Keratinocyte (primary cell): ENCODE data around the gene WDR47. TPM values are rescaled to one million over a fixed set of nuclear protein-coding genes. Genes with fewer than 3 reads are reported as not detected.

ENCODE experiments used
- DNase-seq: peaks from one replicate; pipeline ENCODE4 v3.0.0-alpha.2; 2011; ENCODE audit warnings: low read depth, missing footprints, low spot score
- FAIRE-seq: peaks from 2 replicates; lab custom pipeline; 2011; peaks lifted over from hg19 to GRCh38; lab: Jason Lieb, UNC
- H2AFZ ChIP-seq: 2 replicates; pipeline ENCODE4 v1.6.0; 2012; ENCODE audit warnings: low read length, control low read depth, inconsistent platforms; ENCODE audit not compliant: control insufficient read depth
- H3K27ac ChIP-seq: 2 replicates; pipeline ENCODE4 v1.5.1; 2011; ENCODE audit warnings: low read length; ENCODE audit not compliant: control insufficient read depth, insufficient read depth
- H3K27me3 ChIP-seq: 3 replicates; pipeline ENCODE4 v1.6.0; 2011; ENCODE audit warnings: low read length; ENCODE audit not compliant: control insufficient read depth, insufficient read depth; ENCODE audit errors: extremely low read depth
- H3K36me3 ChIP-seq, 2 experiments: 2 replicates in 1 of 2; 3 replicates in 1 of 2; pipeline ENCODE4 v1.5.1; 2011; ENCODE audit warnings: low read length in 2 of 2, mild to moderate bottlenecking in 1 of 2; ENCODE audit not compliant: control insufficient read depth in 2 of 2, insufficient read depth in 2 of 2; ENCODE audit errors: extremely low read depth in 1 of 2
- H3K4me1 ChIP-seq: 3 replicates; pipeline ENCODE4 v1.5.1; 2011; ENCODE audit warnings: low read length; ENCODE audit not compliant: control insufficient read depth, insufficient read depth; ENCODE audit errors: extremely low read depth
- H3K4me2 ChIP-seq: 3 replicates; pipeline ENCODE4 v1.6.0; 2011; ENCODE audit warnings: low read depth, low read length; ENCODE audit not compliant: control insufficient read depth, insufficient read depth; ENCODE audit errors: extremely low read depth
- H3K4me3 ChIP-seq, 3 experiments: fragments of 200-600 bp in 1 of 3; sonication (generic) in 1 of 3; 2 replicates in 2 of 3; 3 replicates in 1 of 3; pipeline ENCODE4 v1.5.1; 2011 to 2016; ENCODE audit warnings: low read length in 3 of 3, mild to moderate bottlenecking in 3 of 3, control low read depth in 2 of 3, inconsistent platforms in 1 of 3, low read depth in 1 of 3, mixed read lengths in 1 of 3, mixed run types in 1 of 3, moderate library complexity in 1 of 3; ENCODE audit not compliant: control insufficient read depth in 2 of 3, insufficient read depth in 2 of 3; ENCODE audit errors: extremely low read depth in 1 of 3
- H3K79me2 ChIP-seq: 2 replicates; pipeline ENCODE4 v1.6.0; 2012; ENCODE audit warnings: low read length; ENCODE audit not compliant: control insufficient read depth, insufficient read depth
- H3K9ac ChIP-seq: 3 replicates; pipeline ENCODE4 v1.6.0; 2011; ENCODE audit warnings: low read length; ENCODE audit not compliant: control insufficient read depth, insufficient read depth; ENCODE audit errors: extremely low read depth
- H3K9me1 ChIP-seq: 3 replicates; pipeline ENCODE4 v1.6.0; 2011; ENCODE audit warnings: low read length; ENCODE audit not compliant: control insufficient read depth, insufficient read depth; ENCODE audit errors: extremely low read depth
- H3K9me3 ChIP-seq: 2 replicates; pipeline ENCODE4 v1.5.1; 2012; ENCODE audit warnings: low read depth, low read length; ENCODE audit not compliant: control insufficient read depth
- H4K20me1 ChIP-seq: 3 replicates; pipeline ENCODE4 v1.6.0; 2011; ENCODE audit warnings: low read length; ENCODE audit not compliant: control insufficient read depth, insufficient read depth; ENCODE audit errors: extremely low read depth
- EZH2 ChIP-seq: IDR thresholded peaks from one replicate; pipeline ENCODE4 v1.6.1; 2012; ENCODE audit warnings: inconsistent platforms, mild to moderate bottlenecking, low read length, moderate library complexity
- dilution Hi-C: fragments of 300-500 bp; cut with MboI; formaldehyde crosslinking; loops from one replicate; pipeline ENCODE4 v1.7.0; 2020; ENCODE audit warnings: low sequenced_read_pairs; ENCODE audit not compliant: extremely low pct_ligation_motif_present
- polyA plus RNA-seq, 5 experiments: library from polyadenylated mRNA; depleted of rRNA in 3 of 5; stranded (reverse) in 3 of 5; stranded (forward) in 1 of 5; unstranded in 1 of 5; fragments of >200 nt; gene quantifications; 1 replicate in 1 of 5; 2 replicates in 3 of 5; 3 replicates in 1 of 5; pipeline versions ENCODE4 v1.2.1 to v1.2.3, GENCODE V29; 2011 to 2012; ENCODE audit warnings: missing spikeins in 2 of 5, low read depth in 1 of 5, low replicate concordance in 1 of 5
- TF ChIP-seq, protein P1 (sequence below), 3 experiments: IDR thresholded peaks in 1 of 3; conservative IDR thresholded peaks in 1 of 3; optimal IDR thresholded peaks in 1 of 3; 2 replicates in 2 of 3; 3 replicates in 1 of 3; pipeline versions ENCODE3 to v1.5.1; 2011; ENCODE audit warnings: low read length in 3 of 3, mild to moderate bottlenecking in 3 of 3, moderate library complexity in 2 of 3, control low read depth in 1 of 3, inconsistent platforms in 1 of 3; ENCODE audit not compliant: insufficient read depth in 2 of 3; ENCODE audit errors: extremely low read depth in 1 of 3

The WDR47 gene
- polyA plus RNA-seq, 1 donor (not counting 4 experiments of a cell fraction or from before 2014, with no cell fraction given) = 54.7 TPM

DNA sequence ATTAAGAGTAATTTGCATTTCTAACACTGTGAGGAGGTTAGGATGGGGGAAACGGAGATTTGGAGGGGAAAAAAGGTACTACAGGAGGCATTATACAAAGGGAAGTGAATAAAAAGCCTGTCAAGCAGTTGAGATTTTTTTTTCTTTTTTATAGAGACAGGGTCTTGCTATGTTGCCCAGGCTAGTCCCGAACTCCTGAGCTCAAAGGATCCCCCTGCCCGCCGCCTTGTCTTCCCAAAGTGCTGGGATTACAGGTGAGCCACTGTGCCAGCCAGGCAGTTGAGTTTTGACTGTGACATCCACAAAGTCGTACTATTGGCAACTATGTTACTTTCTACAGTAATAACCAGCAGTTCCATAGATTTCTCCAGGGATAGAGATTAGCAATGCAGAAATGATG lies 81.2 kb downstream of the WDR47 start:
- FAIRE-seq (no peak), DNase-seq (no peak)
- no peak overlapping the region for H3K4me3 ChIP-seq
- H2AFZ ChIP-seq = no peak overlapping the region
- peaks cover 37% of the 10 kb centered on the region for H3K79me2 ChIP-seq
- peaks cover 3% of the 10 kb centered on the region in 2 experiments for H3K36me3 ChIP-seq
- no peak overlapping the region for H3K9ac ChIP-seq
- no peaks in the 10 kb centered on the region for H3K27me3 ChIP-seq
- no peaks in the 10 kb centered on the region for H3K9me3 ChIP-seq
- H3K4me2 ChIP-seq = no peak overlapping the region
- no peak overlapping the region for H3K27ac ChIP-seq
- H3K4me1 ChIP-seq = peaks cover 9% of the 10 kb centered on the region
- no peak for TF ChIP-seq EZH2
- TF ChIP-seq, protein P1, sequence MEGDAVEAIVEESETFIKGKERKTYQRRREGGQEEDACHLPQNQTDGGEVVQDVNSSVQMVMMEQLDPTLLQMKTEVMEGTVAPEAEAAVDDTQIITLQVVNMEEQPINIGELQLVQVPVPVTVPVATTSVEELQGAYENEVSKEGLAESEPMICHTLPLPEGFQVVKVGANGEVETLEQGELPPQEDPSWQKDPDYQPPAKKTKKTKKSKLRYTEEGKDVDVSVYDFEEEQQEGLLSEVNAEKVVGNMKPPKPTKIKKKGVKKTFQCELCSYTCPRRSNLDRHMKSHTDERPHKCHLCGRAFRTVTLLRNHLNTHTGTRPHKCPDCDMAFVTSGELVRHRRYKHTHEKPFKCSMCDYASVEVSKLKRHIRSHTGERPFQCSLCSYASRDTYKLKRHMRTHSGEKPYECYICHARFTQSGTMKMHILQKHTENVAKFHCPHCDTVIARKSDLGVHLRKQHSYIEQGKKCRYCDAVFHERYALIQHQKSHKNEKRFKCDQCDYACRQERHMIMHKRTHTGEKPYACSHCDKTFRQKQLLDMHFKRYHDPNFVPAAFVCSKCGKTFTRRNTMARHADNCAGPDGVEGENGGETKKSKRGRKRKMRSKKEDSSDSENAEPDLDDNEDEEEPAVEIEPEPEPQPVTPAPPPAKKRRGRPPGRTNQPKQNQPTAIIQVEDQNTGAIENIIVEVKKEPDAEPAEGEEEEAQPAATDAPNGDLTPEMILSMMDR (optimal IDR thresholded peaks at IDR 0.05 in 1 of 3, IDR thresholded peaks at IDR 0.05 in 1 of 3, conservative IDR thresholded peaks at IDR 0.05 in 1 of 3; ENCODE audit: extremely low read depth in 1 of 3, insufficient read depth in 2 of 3, low read length in 3 of 3) = no peak
- dilution Hi-C loops = no loop called here
- no peaks in the 10 kb centered on the region for H4K20me1 ChIP-seq
- no peaks in the 10 kb centered on the region for H3K9me1 ChIP-seq

DNA sequence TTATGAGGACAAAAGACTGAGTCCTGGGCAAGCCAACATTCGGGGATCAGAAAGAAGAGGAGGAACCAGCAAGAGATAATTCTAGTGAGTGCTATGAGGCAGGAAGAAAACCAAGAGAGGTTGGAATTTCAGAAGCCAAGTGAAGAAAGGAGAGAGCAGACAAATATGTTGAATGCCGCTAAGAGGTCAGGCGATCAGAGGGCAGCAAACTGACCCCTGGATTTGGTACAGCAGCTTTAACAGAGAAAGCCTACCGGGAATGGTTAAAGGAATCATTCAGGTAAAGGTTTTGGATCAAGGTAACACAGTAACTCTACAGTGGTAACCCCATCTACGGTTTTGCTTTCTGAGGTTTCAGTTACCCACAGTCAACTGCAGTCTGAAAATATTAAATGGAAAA lies 84.0 kb downstream of the WDR47 start:
- Histone ChIP-seq H3K36me3 (peaks cover 8 to 9% of the 10 kb centered on the region in 2 experiments), H4K20me1 (no peaks in the 10 kb centered on the region), H3K4me1 (peaks cover 9% of the 10 kb centered on the region), H2AFZ (no peak overlapping the region), H3K9ac (no peak overlapping the region), H3K4me3 (no peak overlapping the region), H3K27ac (no peak overlapping the region), H3K9me3 (no peaks in the 10 kb centered on the region), H3K79me2 (peaks cover 48% of the 10 kb centered on the region), H3K4me2 (no peak overlapping the region), H3K9me1 (no peaks in the 10 kb centered on the region), H3K27me3 (no peaks in the 10 kb centered on the region)
- dilution Hi-C loops = no loop called here
- TF ChIP-seq, protein P1 (optimal IDR thresholded peaks at IDR 0.05 in 1 of 3, IDR thresholded peaks at IDR 0.05 in 1 of 3, conservative IDR thresholded peaks at IDR 0.05 in 1 of 3; ENCODE audit: extremely low read depth in 1 of 3, insufficient read depth in 2 of 3, low read length in 3 of 3) = no peak
- TF ChIP-seq EZH2 = no peak
- DNase-seq = no peak
- FAIRE-seq = no peak
